Activated CD4-positive, alpha-beta T cell treated with anti-CD3 and anti-CD28 coated beads for 36 hours (primary cell): Measurements from ENCODE around the gene PITPNC1. TPM values are rescaled to one million over a fixed set of nuclear protein-coding genes. Genes with fewer than 3 reads are reported as not detected.

Experiments
- ATAC-seq: fragments of 200-7000 bp; cut with Tn5 transposase; one replicate; pipeline ENCODE4 v1.10.0; 2021; ENCODE audit warnings: mild to moderate bottlenecking, moderate library complexity
- CTCF ChIA-PET: fragments of 350-600 bp; sonication (Branson Sonifier 250); formaldehyde crosslinking; loops from one replicate; lab custom pipeline; 2021; ENCODE audit warnings: antibody characterized with exemption; lab: Charles Lee
- POLR2A ChIA-PET: fragments of 350-600 bp; sonication (Branson Sonifier 250); formaldehyde crosslinking; loops from one replicate; lab custom pipeline; 2021; ENCODE audit warnings: antibody characterized with exemption, inconsistent platforms; lab: Charles Lee
- DNase-seq: peaks from one replicate; pipeline ENCODE4 v3.0.0-alpha.2; 2020
- H3K27ac Mint-ChIP-seq: one replicate; pipeline ENCODE4 v1.8.0; 2021; ENCODE audit warnings: mixed read lengths
- H3K27me3 Mint-ChIP-seq: one replicate; pipeline ENCODE4 v1.8.0; 2021; ENCODE audit warnings: mixed read lengths
- H3K36me3 Mint-ChIP-seq: one replicate; pipeline ENCODE4 v1.8.0; 2021; ENCODE audit warnings: low read depth, mixed read lengths
- H3K4me1 Mint-ChIP-seq: one replicate; pipeline ENCODE4 v1.8.0; 2021; ENCODE audit warnings: mixed read lengths
- H3K4me3 Mint-ChIP-seq: one replicate; pipeline ENCODE4 v1.8.0; 2021; ENCODE audit warnings: mild to moderate bottlenecking, moderate library complexity, mixed read lengths
- H3K9me3 Mint-ChIP-seq: one replicate; pipeline ENCODE4 v1.8.0; 2021; ENCODE audit warnings: low read depth, mixed read lengths
- intact Hi-C, 2 experiments: fragments of 100-400 bp; cut with DNase I in 1 of 2; cut with micrococcal nuclease in 1 of 2; formaldehyde crosslinking; loops; one replicate each; pipeline versions ENCODE4 v1.14.2 to v1.15.1; 2022 to 2024; cut with DNase I, micrococcal nuclease
- microRNA-seq: library from miRNA; unstranded; fragments of <30 nt; microRNA quantifications from one replicate; pipeline ENCODE4 v1.2.0, GENCODE V29; 2021; ENCODE audit warnings: borderline replicate concordance
- total RNA-seq, 2 experiments: library from RNA; stranded (reverse); gene quantifications; one replicate each; pipeline ENCODE4 v1.2.3, GENCODE V29; 2021

The PITPNC1 gene
- total RNA-seq, 2 experiments from 2014 or later: 41.6 to 56.3 TPM

GRCh38 chr17:67742025-67742424, 364.9 kb downstream of the PITPNC1 start:
- H3K36me3 Mint-ChIP-seq: peaks cover 52% of the 10 kb centered on the region
- H3K27me3 Mint-ChIP-seq: no peaks in the 10 kb centered on the region
- no peaks in the 10 kb centered on the region for H3K9me3 Mint-ChIP-seq
- no peak overlapping the region for H3K27ac Mint-ChIP-seq
- ChIA-PET POLR2A (no interaction called here), CTCF (no interaction called here)
- no peak for ATAC-seq
- no peaks in the 10 kb centered on the region for H3K4me1 Mint-ChIP-seq
- intact Hi-C loops: no loop called here
- no peak for DNase-seq
- no peak overlapping the region for H3K4me3 Mint-ChIP-seq

Small RNAs within 50 kb of the gene (microRNA-seq; reads per million reads assigned to microRNA genes)
- not detected for gene MIR548AA2
- gene MIR548D2: not detected

Other genes starting within 250 kb of the PITPNC1 start
- 10 to 100 TPM; 55.3 to 58.0 TPM for gene HELZ, start 132.1 kb upstream of the PITPNC1 start, total RNA-seq
- 100 to 1,000 TPM; 100 to 101 TPM for gene PSMD12, start 10.7 kb upstream of the PITPNC1 start, total RNA-seq